ENCODE data around the gene ARHGAP31.

The ARHGAP31 gene

GRCh38 chr3:119408243-119408950 lies 114.2 kb downstream of the ARHGAP31 start:
- peak overlapping the region; percentile 74 for H2AFZ ChIP-seq (ENCODE audit: low read depth, low read length)
- no peaks in the 10 kb centered on the region for H4K20me1 ChIP-seq (ENCODE audit: insufficient read depth, low read length)
- no peaks in the 10 kb centered on the region for H3K9me3 ChIP-seq (ENCODE audit: insufficient read depth, low read length)
- no peaks in the 10 kb centered on the region for H3K79me2 ChIP-seq (ENCODE audit: low read length)
- no peak for TF ChIP-seq CTCF (IDR thresholded peaks at IDR 0.05; ENCODE audit: low read depth, low read length)
- TF ChIP-seq EZH2phosphoT487 (IDR thresholded peaks at IDR 0.05; ENCODE audit: low read depth): no peak
- peaks cover 15% of the 10 kb centered on the region for H3K4me1 ChIP-seq (ENCODE audit: low read length)
- peak overlapping the region; percentile 17; the same call in 1 of the 2 replicates for H3K27ac ChIP-seq (ENCODE audit: low read length)
- H3K9ac ChIP-seq (ENCODE audit: low read length): peak overlapping the region; percentile 22; the same call in 1 of the 2 replicates
- H3K36me3 ChIP-seq (replicated peaks; ENCODE audit: low read depth, low read length): peaks cover 19% of the 10 kb centered on the region
- H3K4me2 ChIP-seq (ENCODE audit: low read length): peak overlapping the region; percentile 55
- H3K4me3 ChIP-seq (ENCODE audit: low read length): peak overlapping the region; percentile 3; the same call in 1 of the 2 replicates
- no peaks in the 10 kb centered on the region for H3K27me3 ChIP-seq (ENCODE audit: low read depth, low read length)

GRCh38 chr3:119409844-119410243 lies 115.7 kb downstream of the ARHGAP31 start:
- H3K4me1 ChIP-seq (ENCODE audit: low read length): peaks cover 15% of the 10 kb centered on the region
- no peak overlapping the region for H3K4me3 ChIP-seq (ENCODE audit: low read length)
- H3K36me3 ChIP-seq (replicated peaks; ENCODE audit: low read depth, low read length): peaks cover 27% of the 10 kb centered on the region
- H3K9me3 ChIP-seq (ENCODE audit: insufficient read depth, low read length): no peaks in the 10 kb centered on the region
- H3K9ac ChIP-seq (ENCODE audit: low read length): no peak overlapping the region
- H3K27me3 ChIP-seq (ENCODE audit: low read depth, low read length): no peaks in the 10 kb centered on the region
- no peak overlapping the region for H3K4me2 ChIP-seq (ENCODE audit: low read length)
- H4K20me1 ChIP-seq (ENCODE audit: insufficient read depth, low read length): no peaks in the 10 kb centered on the region
- H3K27ac ChIP-seq (ENCODE audit: low read length): no peak overlapping the region
- H3K79me2 ChIP-seq (ENCODE audit: low read length): no peaks in the 10 kb centered on the region
- TF ChIP-seq CTCF (IDR thresholded peaks at IDR 0.05; ENCODE audit: low read depth, low read length): no peak
- no peak for TF ChIP-seq EZH2phosphoT487 (IDR thresholded peaks at IDR 0.05; ENCODE audit: low read depth)
- no peak overlapping the region for H2AFZ ChIP-seq (ENCODE audit: low read depth, low read length)

- Histone ChIP-seq H3K27me3 (ENCODE audit: low read depth, low read length) (no peaks in the 10 kb centered on the region), H3K36me3 (replicated peaks; ENCODE audit: low read depth, low read length) (peaks cover 33% of the 10 kb centered on the region), H3K4me1 (ENCODE audit: low read length) (peaks cover 5% of the 10 kb centered on the region), H3K4me2 (ENCODE audit: low read length) (no peak overlapping the region), H3K4me3 (ENCODE audit: low read length) (no peak overlapping the region), H2AFZ (ENCODE audit: low read depth, low read length) (no peak overlapping the region), H3K79me2 (ENCODE audit: low read length) (no peaks in the 10 kb centered on the region), H3K27ac (ENCODE audit: low read length) (no peak overlapping the region), H3K9ac (ENCODE audit: low read length) (no peak overlapping the region), H3K9me3 (ENCODE audit: insufficient read depth, low read length) (no peaks in the 10 kb centered on the region), H4K20me1 (ENCODE audit: insufficient read depth, low read length) (no peaks in the 10 kb centered on the region)
- TF ChIP-seq EZH2phosphoT487 (IDR thresholded peaks at IDR 0.05; ENCODE audit: low read depth): no peak
- TF ChIP-seq CTCF (IDR thresholded peaks at IDR 0.05; ENCODE audit: low read depth, low read length): no peak
Measured at GRCh38 chr3:119413603-119414280, 119.6 kb downstream of the ARHGAP31 start.

- Histone ChIP-seq H4K20me1 (ENCODE audit: insufficient read depth, low read length) (no peaks in the 10 kb centered on the region), H3K27me3 (ENCODE audit: low read depth, low read length) (no peaks in the 10 kb centered on the region), H3K36me3 (replicated peaks; ENCODE audit: low read depth, low read length) (peaks cover 18% of the 10 kb centered on the region), H3K4me3 (ENCODE audit: low read length) (no peak overlapping the region), H3K4me2 (ENCODE audit: low read length) (no peak overlapping the region), H3K9me3 (ENCODE audit: insufficient read depth, low read length) (no peaks in the 10 kb centered on the region), H3K4me1 (ENCODE audit: low read length) (no peaks in the 10 kb centered on the region), H2AFZ (ENCODE audit: low read depth, low read length) (no peak overlapping the region), H3K27ac (ENCODE audit: low read length) (no peak overlapping the region), H3K79me2 (ENCODE audit: low read length) (no peaks in the 10 kb centered on the region), H3K9ac (ENCODE audit: low read length) (no peak overlapping the region)
- TF ChIP-seq CTCF (IDR thresholded peaks at IDR 0.05; ENCODE audit: low read depth, low read length): no peak
- no peak for TF ChIP-seq EZH2phosphoT487 (IDR thresholded peaks at IDR 0.05; ENCODE audit: low read depth)
Measured at GRCh38 chr3:119416873-119417272, 122.7 kb downstream of the ARHGAP31 start.
